NCI-H2196 (cell line): ENCODE results near the gene PDZD11.
A peak's percentile ranks its signal among the peaks of the same experiment; 100 is the strongest.
"Not testable (repeated sequence)": the region's sequence is repeated elsewhere in the genome, so short reads cannot be mapped to it uniquely, and the experiment has no call there.

ENCODE experiments used
- DNase-seq: peaks from one replicate; lab custom pipeline; 2025; ENCODE audit not compliant: unreplicated experiment; lab: John Stamatoyannopoulos, UW

The PDZD11 gene

DNA sequence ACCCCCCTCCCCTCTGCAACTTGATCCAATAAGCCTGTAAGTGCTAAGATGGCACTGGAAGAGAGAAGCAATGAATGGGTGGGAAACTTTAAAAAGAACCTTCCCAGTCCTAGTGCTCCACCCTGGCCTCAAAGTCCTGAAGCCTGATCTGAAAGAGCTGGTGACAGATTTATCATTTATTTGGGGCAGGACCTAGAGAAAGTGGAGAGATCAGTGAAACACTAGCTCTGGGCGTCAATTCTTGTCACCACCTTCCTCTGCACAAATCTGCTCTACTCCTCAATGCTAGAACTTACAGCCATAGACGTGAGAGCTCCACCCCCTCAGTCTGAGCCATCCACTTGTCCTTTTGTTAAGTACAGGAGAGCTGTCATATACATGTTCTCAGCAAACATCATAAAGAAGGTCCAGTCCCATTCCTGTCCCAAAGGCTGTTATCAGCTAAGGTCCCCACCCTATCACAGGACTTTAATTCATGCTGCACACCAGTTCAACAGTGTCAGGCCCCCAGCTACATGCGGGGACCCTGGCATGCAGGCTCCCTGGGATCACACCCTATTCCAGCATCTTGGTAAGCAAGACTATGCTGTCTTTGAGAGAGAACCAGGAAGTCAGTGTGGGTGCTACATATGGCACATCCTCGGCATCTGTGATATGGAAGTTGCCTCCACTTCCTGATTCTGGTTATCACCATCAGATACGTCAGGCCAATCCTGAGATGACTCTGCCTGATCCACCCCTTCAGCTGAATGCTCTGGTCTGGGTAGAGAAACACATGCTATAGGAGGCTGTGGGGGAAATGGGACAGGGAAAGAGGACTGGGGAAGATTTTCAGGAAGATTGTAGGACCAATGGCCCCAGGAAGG is 32.1 kb downstream of the PDZD11 start:
- no peak for DNase-seq

DNA sequence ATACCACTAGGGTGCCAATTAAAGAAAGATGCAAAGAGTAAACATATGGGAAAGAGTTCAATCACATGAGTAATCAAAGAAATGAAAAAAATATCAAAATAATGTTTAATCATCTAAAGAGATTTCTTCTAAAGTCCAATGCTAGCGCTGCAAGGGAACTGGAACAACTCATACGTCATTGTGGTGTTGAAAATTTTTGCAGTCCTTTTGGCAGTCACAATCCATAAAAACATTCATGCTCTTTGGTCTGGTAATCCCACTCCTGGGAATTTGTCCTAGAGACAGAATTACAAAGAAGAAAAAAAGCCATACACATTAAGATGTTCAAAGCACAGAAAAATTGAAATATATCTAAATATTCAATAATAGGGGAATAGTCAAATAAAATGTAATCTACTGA is 34.3 kb downstream of the PDZD11 start:
- DNase-seq, result no peak

DNA sequence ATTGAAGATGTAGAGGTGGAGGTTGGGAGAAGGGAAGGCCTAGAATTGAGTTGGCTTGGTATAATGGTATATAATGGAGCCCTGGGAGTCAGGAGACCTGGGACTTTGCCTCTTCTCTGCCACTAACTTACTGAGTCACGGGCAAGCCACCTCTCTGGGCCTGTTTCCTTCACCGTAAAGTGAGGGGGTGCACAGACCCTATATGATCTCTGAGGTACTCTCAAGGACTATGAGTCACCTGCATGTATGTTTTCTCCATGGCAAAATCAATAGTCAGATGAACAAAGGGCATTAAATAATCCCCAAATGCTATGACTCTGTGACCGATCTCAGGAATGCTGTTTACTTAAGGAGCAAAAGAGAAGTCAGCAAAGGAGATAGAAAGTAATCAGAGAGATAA is 34.8 kb downstream of the PDZD11 start:
- DNase-seq, result no peak

DNA sequence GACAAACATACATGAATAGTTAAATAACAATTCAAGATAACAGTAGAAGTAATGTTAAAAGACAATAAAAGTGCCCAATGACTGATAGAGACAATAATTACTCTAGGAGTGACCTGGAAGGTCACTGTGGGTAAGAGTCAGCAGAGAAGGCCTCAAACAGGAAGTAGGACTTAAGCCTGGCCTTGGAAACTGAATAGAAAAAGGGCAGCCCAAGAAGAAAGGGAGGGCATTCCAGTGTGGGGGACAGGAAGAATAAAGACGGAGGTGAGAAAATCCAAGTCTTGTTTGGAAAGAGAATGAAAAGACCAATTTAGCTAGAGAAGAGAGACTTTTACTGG is 35.7 kb downstream of the PDZD11 start:
- DNase-seq, result no peak

DNA sequence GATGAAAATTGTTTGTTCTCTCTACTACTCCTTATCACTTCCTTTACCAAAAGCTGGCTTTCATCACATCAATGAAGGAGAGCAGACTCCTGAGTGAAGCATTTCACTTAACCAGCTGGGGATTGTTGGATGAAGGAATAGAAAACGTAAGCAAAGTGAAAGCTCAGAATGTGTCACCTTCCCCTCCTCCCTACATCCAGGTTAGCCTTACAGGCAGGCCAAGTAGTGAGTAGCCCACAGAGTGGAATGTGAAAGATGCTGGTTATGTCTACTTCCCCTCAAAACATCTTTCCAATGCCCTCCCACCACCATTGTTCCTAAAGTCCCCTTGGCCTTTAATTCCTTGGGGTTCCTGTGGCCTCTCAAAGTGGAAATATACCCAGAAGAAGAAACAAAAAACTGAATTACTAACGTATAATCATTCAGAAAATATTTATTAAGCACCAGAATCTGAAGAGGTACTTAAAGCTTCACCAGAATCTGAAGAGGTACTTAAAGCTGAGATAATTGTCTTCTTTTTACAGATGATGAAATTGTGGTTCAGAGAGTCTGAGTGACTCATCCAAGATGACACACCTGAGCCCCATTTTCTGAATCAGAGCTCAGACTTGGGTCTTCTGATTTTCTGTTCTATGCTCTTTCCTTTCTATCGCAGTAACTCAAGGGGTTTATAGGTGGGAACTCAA is 36.2 kb downstream of the PDZD11 start:
- peak; percentile 15 for DNase-seq

DNA sequence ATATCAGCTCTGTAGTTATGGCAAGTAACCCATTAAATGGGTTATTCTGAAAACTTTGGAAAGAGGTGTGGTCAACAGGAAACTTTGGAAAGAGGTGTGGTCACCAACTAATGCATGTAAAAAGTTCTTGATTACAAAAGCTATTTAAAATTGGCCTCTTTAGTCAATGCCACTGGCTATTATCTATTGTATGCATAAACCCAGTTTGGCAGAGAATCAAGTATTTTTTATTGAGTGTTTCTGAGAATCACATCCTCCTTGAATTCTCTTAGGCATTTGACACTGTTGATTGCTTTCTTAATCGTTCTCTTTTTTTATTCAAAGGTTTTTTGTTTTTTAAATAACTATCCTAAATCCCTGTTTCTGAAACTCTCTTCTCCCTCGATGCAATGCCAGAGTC is 37.2 kb downstream of the PDZD11 start:
- DNase-seq, result no peak

DNA sequence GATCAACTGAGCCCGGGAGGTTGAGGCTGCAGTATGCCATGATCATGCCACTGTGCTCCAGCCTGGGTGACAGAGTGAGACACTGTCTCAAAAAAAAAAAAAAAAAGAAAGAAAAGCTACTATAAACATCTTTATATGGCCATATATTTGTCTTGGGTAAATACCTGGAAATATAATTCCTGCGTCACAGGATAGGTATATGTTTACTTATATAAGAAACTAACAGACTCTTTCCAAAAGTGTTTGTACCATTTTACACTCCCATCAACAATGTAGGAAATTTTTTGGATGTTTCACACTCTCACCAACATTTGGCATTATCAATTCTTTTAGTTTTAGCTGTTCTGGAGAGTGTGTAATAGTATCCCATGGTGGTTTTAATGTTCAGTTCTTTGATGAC is 42.5 kb downstream of the PDZD11 start:
- no peak for DNase-seq

DNA sequence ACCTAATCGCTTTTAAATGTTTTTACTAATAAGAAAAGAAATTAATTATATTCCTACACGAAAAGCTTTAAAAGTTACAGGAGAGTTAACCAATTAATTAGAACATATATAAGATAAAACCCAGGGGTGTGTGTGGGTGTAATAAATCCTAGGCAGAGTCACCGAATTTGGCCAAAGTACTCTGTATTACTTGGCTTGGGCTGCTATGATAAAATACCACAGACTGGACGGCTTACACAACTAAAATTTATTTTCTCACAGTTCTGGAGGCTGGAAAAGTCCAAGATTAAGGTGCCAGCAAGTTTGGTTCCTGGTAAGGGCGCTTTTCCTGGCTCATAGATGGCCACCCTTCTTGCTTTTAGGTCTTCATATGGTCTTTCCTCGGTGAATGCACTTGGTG is 44.8 kb downstream of the PDZD11 start:
- DNase-seq, result no peak

DNA sequence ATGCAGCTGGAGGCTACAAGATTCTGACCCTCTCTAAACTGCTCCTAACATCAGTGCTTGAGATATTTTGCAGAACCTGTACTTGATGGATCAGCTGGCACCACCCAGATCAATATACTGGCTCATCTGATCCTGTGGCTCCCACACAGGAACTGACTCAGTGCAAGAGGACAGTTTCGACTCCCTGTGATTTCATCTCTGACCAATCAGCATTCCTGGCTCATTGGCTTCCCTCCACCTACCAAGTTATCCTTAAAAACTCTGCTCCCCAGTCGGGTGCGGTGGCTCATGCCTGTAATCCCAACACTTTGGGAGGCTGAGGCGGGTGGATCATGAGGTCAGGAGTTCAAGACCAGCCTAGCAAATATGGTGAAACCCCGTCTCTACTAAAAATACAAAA is 46.1 kb downstream of the PDZD11 start:
- DNase-seq, result not testable (repeated sequence)

DNA sequence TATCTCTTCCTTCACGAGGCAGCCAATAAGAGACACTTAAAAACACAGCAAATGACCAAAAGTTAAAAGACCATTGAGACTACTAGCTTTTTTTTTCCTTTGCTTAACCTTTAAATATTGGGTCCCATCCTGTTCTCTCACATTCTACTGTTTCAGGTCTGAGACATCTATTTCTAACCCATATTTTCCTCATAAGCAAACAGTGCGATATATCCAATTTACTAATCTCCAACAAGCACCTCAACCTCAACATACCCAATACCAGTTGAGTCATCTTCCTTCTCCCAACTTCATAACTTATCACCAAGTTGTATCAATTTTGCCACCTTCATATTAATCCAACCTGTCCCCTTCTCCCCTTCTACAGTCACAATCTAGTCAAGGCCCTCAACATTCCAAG is 48.2 kb downstream of the PDZD11 start:
- no peak for DNase-seq

DNA sequence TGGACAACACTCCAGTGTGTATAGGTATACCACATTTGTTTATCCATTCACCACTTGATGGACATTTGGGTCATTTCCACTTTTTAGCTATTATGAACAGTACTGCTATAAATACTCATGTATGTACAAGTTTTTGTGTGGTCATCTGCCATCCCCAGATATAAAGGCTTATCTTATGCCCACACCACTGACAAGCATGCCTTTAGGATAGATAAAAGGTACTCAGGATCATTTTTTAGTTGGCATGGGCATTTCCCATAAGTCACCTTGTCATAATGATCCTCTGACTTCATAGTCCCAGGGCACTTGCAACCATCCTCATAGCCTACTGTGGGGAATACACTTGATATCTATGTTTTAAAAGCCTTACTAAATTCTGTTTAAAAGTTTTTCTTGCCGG is 49.0 kb downstream of the PDZD11 start:
- no peak for DNase-seq
